Activated B cell treated with CpG ODN at 0.5 μM for 24 hours (primary cell): ENCODE data around the gene MXD3. TPM values are rescaled to one million over a fixed set of nuclear protein-coding genes. Genes with fewer than 3 reads are reported as not detected.

Experiments
- ATAC-seq: fragments of 200-7000 bp; cut with Tn5 transposase; one replicate; pipeline ENCODE4 v1.10.0; 2021; ENCODE audit warnings: low read depth, mild to moderate bottlenecking, moderate library complexity
- CTCF ChIA-PET: fragments of 350-600 bp; sonication (Branson Sonifier 250); formaldehyde crosslinking; loops from one replicate; lab custom pipeline; 2021; ENCODE audit warnings: antibody characterized with exemption; lab: Charles Lee
- POLR2A ChIA-PET: fragments of 350-600 bp; sonication (Branson Sonifier 250); formaldehyde crosslinking; loops from one replicate; lab custom pipeline; 2021; ENCODE audit warnings: antibody characterized with exemption; lab: Charles Lee
- DNase-seq: peaks from one replicate; pipeline ENCODE4 v3.0.0; 2022
- H3K27ac Mint-ChIP-seq: one replicate; pipeline ENCODE4 v1.8.0; 2020; ENCODE audit warnings: mixed read lengths
- H3K27me3 Mint-ChIP-seq: one replicate; pipeline ENCODE4 v1.8.0; 2021; ENCODE audit warnings: mixed read lengths
- H3K36me3 Mint-ChIP-seq: one replicate; pipeline ENCODE4 v1.8.0; 2021; ENCODE audit warnings: low read depth, mixed read lengths
- H3K4me1 Mint-ChIP-seq: one replicate; pipeline ENCODE4 v1.8.0; 2021; ENCODE audit warnings: mixed read lengths
- H3K4me3 Mint-ChIP-seq: one replicate; pipeline ENCODE4 v1.8.0; 2020; ENCODE audit warnings: mild to moderate bottlenecking, mixed read lengths
- H3K9me3 Mint-ChIP-seq: one replicate; pipeline ENCODE4 v1.8.0; 2020; ENCODE audit warnings: mixed read lengths
- CTCF ChIP-seq: fragments of 200-600 bp; IDR thresholded peaks from one replicate; pipeline ENCODE4 v1.8.0; 2022; ENCODE audit warnings: antibody characterized with exemption, mild to moderate bottlenecking
- intact Hi-C: fragments of 100-400 bp; cut with micrococcal nuclease; formaldehyde crosslinking; loops from one replicate; pipeline ENCODE4 v1.15.1; 2024
- total RNA-seq: library from RNA; stranded (reverse); gene quantifications from 2 replicates; pipeline ENCODE4 v1.2.3, GENCODE V29; 2022

MXD3 gene
- total RNA-seq, 1 donor from 2014 or later, result 9.1 TPM

- Mint-ChIP-seq H3K27ac (peak overlapping the region; percentile 80), H3K4me3 (peak overlapping the region; percentile 90), H3K9me3 (no peaks in the 10 kb centered on the region), H3K4me1 (peaks cover 70% of the 10 kb centered on the region), H3K36me3 (peaks cover 25% of the 10 kb centered on the region), H3K27me3 (no peaks in the 10 kb centered on the region)
- ATAC-seq (no peak), DNase-seq (no peak)
- ChIA-PET POLR2A (interaction anchor here (0.7 to 3.0 kb wide), 4 partner anchors 14 to 170 kb away, joined by 3 to 21 read pairs (median 6); partner anchors contain the start of genes LMAN2 and RGS14), CTCF (interaction anchor here (1.0 kb wide), 1 partner anchor 204 kb away, joined by 3 read pairs; no protein-coding TSS in a partner anchor)
- no peak for TF ChIP-seq CTCF
- intact Hi-C loops, result loop anchor here (1.0 to 5.0 kb wide), 6 partner anchors 8 to 917 kb away; partner anchors contain the start of genes HIGD2A, NOP16, NSD1 and RGS14
These were observed 7.7 kb downstream of the MXD3 start for GRCh38 chr5:177303925-177304391.

- Mint-ChIP-seq H3K27me3 (no peaks in the 10 kb centered on the region), H3K27ac (peak within 1 kb of the TSS; percentile 89), H3K4me3 (peak within 1 kb of the TSS; percentile 90), H3K9me3 (no peaks in the 10 kb centered on the region), H3K36me3 (peaks cover 25% of the 10 kb centered on the region), H3K4me1 (peaks cover 75% of the 10 kb centered on the region)
- intact Hi-C loops, result loop anchor here (1.0 to 5.0 kb wide), 6 partner anchors 9 to 916 kb away; partner anchors contain the start of genes HIGD2A, NOP16, NSD1 and RGS14
- ATAC-seq (peak; percentile 41), DNase-seq (peak; percentile 93)
- ChIA-PET CTCF (interaction anchor here (1.0 to 1.3 kb wide), 2 partner anchors 190 to 204 kb away, joined by 3 to 4 read pairs; no protein-coding TSS in a partner anchor), POLR2A (interaction anchor here (0.7 to 3.0 kb wide), 4 partner anchors 13 to 169 kb away, joined by 3 to 21 read pairs (median 6); partner anchors contain the start of genes LMAN2 and RGS14)
- TF ChIP-seq CTCF, result no peak
These were observed 8.4 kb downstream of the MXD3 start, which contains the start of the genes PRELID1 and RAB24 for GRCh38 chr5:177303121-177303924. TSS of gene PRELID1 (plus strand) at chr5:177303799. CDS start at chr5:177303986, 187 bp downstream. TSS of gene RAB24 (minus strand) at chr5:177303719. CDS start at chr5:177303288, 431 bp downstream.

- H3K36me3 Mint-ChIP-seq, result peaks cover 29% of the 10 kb centered on the region
- H3K4me3 Mint-ChIP-seq, result peak overlapping the region; percentile 90
- DNase-seq (no peak), ATAC-seq (no peak)
- no peaks in the 10 kb centered on the region for H3K9me3 Mint-ChIP-seq
- POLR2A ChIA-PET, result interaction anchor here (0.6 to 3.3 kb wide), 7 partner anchors 10 to 830 kb away, joined by 3 to 21 read pairs (median 5); partner anchors contain the start of gene LMAN2
- no peaks in the 10 kb centered on the region for H3K27me3 Mint-ChIP-seq
- H3K4me1 Mint-ChIP-seq, result peaks cover 81% of the 10 kb centered on the region
- intact Hi-C loops, result loop anchor here (1.0 to 5.0 kb wide), 6 partner anchors 10 to 915 kb away; partner anchors contain the start of genes HIGD2A, NOP16, NSD1 and RGS14
- no peak for TF ChIP-seq CTCF
- H3K27ac Mint-ChIP-seq, result peak overlapping the region; percentile 89
- CTCF ChIA-PET, result interaction anchor here (1.0 to 1.3 kb wide), 2 partner anchors 189 to 205 kb away, joined by 3 to 4 read pairs; no protein-coding TSS in a partner anchor
These were observed 9.2 kb downstream of the MXD3 start for GRCh38 chr5:177302354-177303110.

GRCh38 chr5:177301503-177302165 lies 10.1 kb downstream of the MXD3 start:
- Mint-ChIP-seq H3K4me1 (peaks cover 84% of the 10 kb centered on the region), H3K27me3 (no peaks in the 10 kb centered on the region), H3K27ac (peak overlapping the region; percentile 89), H3K36me3 (peaks cover 25% of the 10 kb centered on the region), H3K9me3 (no peaks in the 10 kb centered on the region), H3K4me3 (peak overlapping the region; percentile 90)
- intact Hi-C loops, result loop anchor here (2.0 to 5.0 kb wide), 5 partner anchors 55 to 914 kb away; partner anchors contain the start of genes HIGD2A, NOP16, RGS14 and RNF44
- CTCF ChIA-PET, result interaction anchor here (0.6 to 1.6 kb wide), 7 partner anchors 8 to 189 kb away, joined by 3 to 6 read pairs (median 3); no protein-coding TSS in a partner anchor
- no peak for TF ChIP-seq CTCF
- ATAC-seq, result peak; percentile 38
- POLR2A ChIA-PET, result interaction anchor here (0.6 to 3.3 kb wide), 13 partner anchors 8 to 831 kb away, joined by 3 to 21 read pairs (median 4); partner anchors contain the start of genes LMAN2 and RGS14
- no peak for DNase-seq
